OCI-LY3 (cell line): ENCODE results near the gene CYBC1.

ENCODE experiments used
- H2AFZ ChIP-seq: fragments of 200-600, 300-600 bp; shearing (Covaris generic); 2 replicates; pipeline ENCODE4 v1.6.0; 2014; ENCODE audit warnings: antibody characterized with exemption, low read depth, low read length
- H3K27ac ChIP-seq: fragments of 200-600, 300-600 bp; sonication (generic); 2 replicates; pipeline ENCODE4 v1.5.1; 2014; ENCODE audit warnings: mild to moderate bottlenecking, low read length, moderate library complexity, mixed read lengths
- H3K27me3 ChIP-seq: fragments of 200-600, 300-600 bp; sonication (generic); 2 replicates; pipeline ENCODE4 v1.6.1; 2014; ENCODE audit warnings: low read depth, low read length, mixed read lengths
- H3K36me3 ChIP-seq: fragments of 200-600, 300-600 bp; sonication (generic); replicated peaks from 2 replicates; pipeline ENCODE3; 2014; ENCODE audit warnings: low read depth, low read length, mixed read lengths
- H3K4me1 ChIP-seq: fragments of 300-600, 200-600 bp; sonication (generic); 2 replicates; pipeline ENCODE4 v1.6.1; 2014; ENCODE audit warnings: low read length, mixed read lengths
- H3K4me2 ChIP-seq: fragments of 200-600, 300-600 bp; sonication (generic); 2 replicates; pipeline ENCODE4 v1.6.1; 2014; ENCODE audit warnings: low read length, mixed read lengths
- H3K4me3 ChIP-seq: fragments of 300-600, 200-600 bp; sonication (generic); 2 replicates; pipeline ENCODE4 v1.5.1; 2014; ENCODE audit warnings: antibody characterized with exemption, mild to moderate bottlenecking, low read length, moderate library complexity
- H3K79me2 ChIP-seq: fragments of 300-600, 200-600 bp; shearing (Covaris generic); 2 replicates; pipeline ENCODE4 v1.6.1; 2014; ENCODE audit warnings: mild to moderate bottlenecking, low read length, mixed read lengths
- H3K9ac ChIP-seq: fragments of 300-600, 200-600 bp; shearing (Covaris generic); 2 replicates; pipeline ENCODE4 v1.6.0; 2014; ENCODE audit warnings: mild to moderate bottlenecking, low read length, moderate library complexity
- H3K9me3 ChIP-seq: fragments of 200-600, 300-600 bp; shearing (Covaris generic); 2 replicates; pipeline ENCODE4 v1.6.1; 2014; ENCODE audit warnings: low read length, mixed read lengths; ENCODE audit not compliant: insufficient read depth
- H4K20me1 ChIP-seq: fragments of 200-600, 300-600 bp; sonication (generic); 2 replicates; pipeline ENCODE4 v1.6.1; 2016; ENCODE audit warnings: low read length, mixed read lengths; ENCODE audit not compliant: insufficient read depth
- CTCF ChIP-seq: fragments of 200-600, 300-600 bp; sonication (generic); IDR thresholded peaks from 2 replicates; pipeline ENCODE4 v1.5.1; 2014; ENCODE audit warnings: antibody characterized with exemption, low read length, low read depth
- EZH2phosphoT487 ChIP-seq: fragments of 200-600 bp; shearing (Covaris generic); IDR thresholded peaks from 2 replicates; pipeline ENCODE4 v1.6.1; 2018; ENCODE audit warnings: antibody characterized with exemption, mixed run types, low read depth

CYBC1 gene

GRCh38 chr17:82410014-82410716 is 40.4 kb downstream of the CYBC1 start:
- Histone ChIP-seq H3K27ac (no peak overlapping the region), H3K9ac (no peak overlapping the region), H4K20me1 (peaks cover 4% of the 10 kb centered on the region), H2AFZ (no peak overlapping the region), H3K27me3 (no peaks in the 10 kb centered on the region), H3K79me2 (no peaks in the 10 kb centered on the region), H3K4me2 (no peak overlapping the region), H3K4me1 (0 out of 2 replicates have a peak, but pooled peaks cover 5% of the 10 kb centered on the region), H3K4me3 (no peak overlapping the region), H3K9me3 (no peaks in the 10 kb centered on the region), H3K36me3 (no peaks in the 10 kb centered on the region)
- TF ChIP-seq EZH2phosphoT487, result no peak
- TF ChIP-seq CTCF, result no peak

GRCh38 chr17:82408938-82409318 is 41.6 kb downstream of the CYBC1 start:
- no peak overlapping the region for H2AFZ ChIP-seq
- H3K27ac ChIP-seq, result no peak overlapping the region
- no peak overlapping the region for H3K9ac ChIP-seq
- TF ChIP-seq CTCF (no peak), EZH2phosphoT487 (no peak)
- peaks cover under 1% of the 10 kb centered on the region for H3K36me3 ChIP-seq
- H4K20me1 ChIP-seq, result no peaks in the 10 kb centered on the region
- no peaks in the 10 kb centered on the region for H3K27me3 ChIP-seq
- H3K4me3 ChIP-seq, result no peak overlapping the region
- H3K4me2 ChIP-seq, result no peak overlapping the region
- H3K9me3 ChIP-seq, result no peaks in the 10 kb centered on the region
- no peaks in the 10 kb centered on the region for H3K79me2 ChIP-seq
- 0 out of 2 replicates have a peak, but pooled peaks cover 5% of the 10 kb centered on the region for H3K4me1 ChIP-seq

- no peak overlapping the region for H3K4me2 ChIP-seq
- H3K9me3 ChIP-seq, result no peaks in the 10 kb centered on the region
- H4K20me1 ChIP-seq, result no peaks in the 10 kb centered on the region
- TF ChIP-seq EZH2phosphoT487 (no peak), CTCF (no peak)
- no peaks in the 10 kb centered on the region for H3K79me2 ChIP-seq
- peaks cover 7% of the 10 kb centered on the region for H3K4me1 ChIP-seq
- no peaks in the 10 kb centered on the region for H3K27me3 ChIP-seq
- peaks cover 5% of the 10 kb centered on the region for H3K36me3 ChIP-seq
- H3K27ac ChIP-seq, result no peak overlapping the region
- H2AFZ ChIP-seq, result no peak overlapping the region
- no peak overlapping the region for H3K4me3 ChIP-seq
- H3K9ac ChIP-seq, result no peak overlapping the region
These were observed 42.1 kb downstream of the CYBC1 start for GRCh38 chr17:82408288-82408937.

GRCh38 chr17:82407255-82407654 is 43.3 kb downstream of the CYBC1 start:
- H3K4me1 ChIP-seq, result peaks cover 19% of the 10 kb centered on the region
- H3K9me3 ChIP-seq, result no peaks in the 10 kb centered on the region
- H3K79me2 ChIP-seq, result no peaks in the 10 kb centered on the region
- no peak overlapping the region for H3K27ac ChIP-seq
- no peaks in the 10 kb centered on the region for H4K20me1 ChIP-seq
- H3K27me3 ChIP-seq, result no peaks in the 10 kb centered on the region
- no peak for TF ChIP-seq EZH2phosphoT487
- TF ChIP-seq CTCF, result no peak
- no peak overlapping the region for H3K4me3 ChIP-seq
- H3K4me2 ChIP-seq, result no peak overlapping the region
- H3K9ac ChIP-seq, result no peak overlapping the region
- H2AFZ ChIP-seq, result no peak overlapping the region
- H3K36me3 ChIP-seq, result peaks cover 5% of the 10 kb centered on the region
